Cortex of kidney (tissue), 1 donor: ENCODE data around the gene HGF.

Experiments
- DNase-seq: peaks from one replicate; lab custom pipeline; 2025; lab: John Stamatoyannopoulos, UW

The HGF gene

DNA sequence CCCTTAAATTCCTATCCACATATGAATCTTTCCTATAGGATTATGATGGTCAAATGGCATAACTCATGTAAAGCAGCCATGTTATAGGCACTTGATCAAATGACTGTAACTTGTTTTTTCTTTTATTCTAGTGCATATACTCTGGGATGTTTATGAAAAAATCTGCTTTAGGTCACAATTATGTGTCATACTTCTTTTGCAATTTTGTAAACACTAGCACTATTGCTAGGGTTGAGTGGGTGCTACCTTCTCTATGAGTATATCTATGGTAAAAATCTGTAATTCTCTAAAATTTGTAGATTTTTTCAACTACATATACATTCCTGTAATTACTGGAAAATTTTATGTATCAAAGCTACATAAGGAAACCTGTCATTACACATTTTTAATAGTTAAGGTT, 50.0 kb downstream of the HGF start:
- no peak for DNase-seq

DNA sequence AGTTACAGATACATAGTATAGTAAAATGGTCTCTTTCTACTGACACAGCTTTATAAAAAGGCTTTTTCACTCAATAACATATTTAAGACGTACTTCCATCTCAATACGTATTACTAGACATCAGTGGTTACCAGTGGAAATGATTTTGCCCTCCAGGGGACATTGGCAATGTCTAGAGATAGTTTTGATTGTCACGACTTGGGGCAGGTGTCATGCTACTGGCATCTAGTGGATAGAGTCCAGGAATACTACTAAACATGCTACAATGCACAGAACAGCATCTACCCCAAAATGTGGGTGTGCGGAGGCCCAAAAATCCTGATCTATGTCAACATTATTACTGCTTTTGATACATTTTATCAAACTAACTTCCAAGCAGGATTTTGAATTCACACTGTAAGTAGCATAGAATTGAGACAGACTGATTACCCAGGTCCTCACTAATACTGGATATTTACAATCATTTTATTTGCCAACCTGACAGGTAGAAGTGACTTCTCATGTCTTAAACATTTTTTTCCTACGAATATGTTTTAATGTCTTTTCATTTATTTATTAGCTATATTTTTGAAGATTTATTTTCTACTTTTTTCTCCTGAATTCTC, 53.8 kb downstream of the HGF start:
- DNase-seq = no peak

DNA sequence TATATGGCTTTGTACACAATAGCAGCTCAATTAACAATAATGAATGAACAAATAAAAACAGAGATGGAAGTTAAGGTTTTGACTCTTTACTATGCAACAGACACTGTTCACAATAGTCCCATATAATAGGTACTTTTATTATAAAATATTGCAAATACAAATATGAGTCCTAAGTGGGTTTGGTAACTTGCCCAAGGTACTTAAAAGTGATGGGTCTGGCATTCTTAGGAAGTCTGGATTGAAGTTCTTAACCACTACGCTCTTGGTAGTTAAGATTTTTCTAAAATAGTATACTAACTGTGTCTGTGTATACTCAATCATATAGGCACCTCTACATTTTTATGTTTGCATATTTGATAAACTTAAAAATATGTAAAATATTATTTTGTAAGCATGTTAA, 55.5 kb downstream of the HGF start:
- no peak for DNase-seq

DNA sequence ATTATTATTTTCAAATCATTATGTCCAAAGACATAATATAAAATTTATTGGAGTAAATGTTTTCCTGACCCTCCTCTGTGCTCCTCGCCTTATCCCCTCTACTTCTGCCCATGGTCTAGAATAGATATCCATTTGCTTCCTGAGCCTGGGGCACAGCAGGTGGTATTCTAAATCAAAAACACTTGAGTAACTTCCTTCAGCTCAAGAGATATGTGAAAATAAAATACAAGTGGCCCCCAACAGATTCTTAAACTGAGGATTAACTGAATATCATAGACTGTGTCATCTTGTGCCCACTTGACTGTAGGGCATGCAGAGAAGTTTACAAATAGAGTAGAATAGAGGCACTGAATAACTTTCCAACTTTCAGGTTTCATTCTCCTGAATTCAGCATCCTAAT, 59.1 kb downstream of the HGF start:
- DNase-seq = no peak

DNA sequence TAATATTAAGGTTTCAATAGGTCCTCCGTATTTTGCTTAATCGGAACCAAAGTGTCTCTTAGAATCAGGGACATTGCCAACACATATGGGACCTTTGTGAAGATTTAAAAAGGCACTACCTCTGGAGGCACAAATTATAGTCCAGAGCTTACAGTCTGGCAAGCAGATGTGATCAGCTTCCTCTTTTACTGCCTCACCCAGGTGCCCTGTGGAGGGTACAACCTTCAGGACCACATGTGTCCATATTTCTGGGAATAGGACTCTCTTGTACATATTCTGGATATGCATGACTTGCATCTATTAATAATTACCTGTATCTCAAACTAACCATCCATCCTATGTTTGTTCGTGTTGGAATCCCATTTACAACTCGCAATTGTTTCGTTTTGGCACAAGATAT, 60.0 kb downstream of the HGF start:
- no peak for DNase-seq

DNA sequence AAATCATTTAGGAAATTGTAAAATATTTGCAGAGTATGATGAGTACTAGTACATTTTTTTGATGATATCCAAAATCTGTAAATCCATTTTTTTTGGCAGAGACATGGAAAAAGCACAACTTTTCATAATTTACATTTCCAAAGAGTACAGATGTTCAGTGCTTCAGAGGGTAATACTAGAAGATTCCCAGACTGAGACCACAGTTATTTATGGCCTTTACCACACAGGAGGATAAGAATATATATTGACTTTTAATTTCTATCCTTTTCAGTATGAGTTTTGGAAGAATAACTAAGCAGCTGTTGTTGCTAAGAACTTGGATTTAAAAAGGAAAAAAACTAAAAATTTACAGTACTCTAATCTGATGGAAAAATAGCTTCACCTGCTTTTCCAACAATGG, 61.9 kb downstream of the HGF start:
- no peak for DNase-seq

DNA sequence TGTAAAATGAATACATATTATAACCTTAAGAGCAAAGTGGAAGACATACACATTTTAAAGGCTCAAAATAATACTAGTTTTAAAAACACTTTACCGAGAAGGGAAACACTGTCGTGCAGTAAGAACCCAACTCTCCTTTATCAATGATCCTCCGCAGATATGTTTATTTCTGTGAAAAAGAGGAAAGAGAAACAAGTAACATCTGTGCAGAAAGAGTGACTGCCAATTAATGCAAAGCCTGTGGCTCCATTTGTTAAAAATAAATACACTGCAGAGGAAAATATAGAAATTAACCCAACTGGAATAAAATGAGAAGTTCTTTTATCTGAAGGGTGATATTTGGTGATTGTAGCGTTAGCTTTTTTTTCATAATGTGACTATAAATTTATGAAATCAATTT, 62.7 kb downstream of the HGF start:
- no peak for DNase-seq

DNA sequence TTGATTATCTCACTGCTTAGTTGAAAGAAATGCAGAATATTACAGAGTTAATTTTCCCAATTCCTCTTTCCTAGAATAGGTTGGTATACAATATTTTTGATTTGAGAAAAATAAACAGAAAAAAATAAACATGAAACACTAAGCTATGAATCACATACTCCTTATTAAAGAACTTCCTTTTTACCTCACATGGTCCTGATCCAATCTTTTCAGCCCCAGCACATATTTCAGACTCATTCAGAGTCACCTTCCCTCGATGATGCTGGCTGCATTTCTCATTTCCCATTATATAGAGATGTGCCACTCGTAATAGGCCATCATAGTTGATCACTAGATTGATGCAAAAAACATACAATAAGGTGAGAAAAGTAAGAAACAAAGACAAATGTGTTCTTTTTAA, 64.6 kb downstream of the HGF start:
- DNase-seq = no peak

DNA sequence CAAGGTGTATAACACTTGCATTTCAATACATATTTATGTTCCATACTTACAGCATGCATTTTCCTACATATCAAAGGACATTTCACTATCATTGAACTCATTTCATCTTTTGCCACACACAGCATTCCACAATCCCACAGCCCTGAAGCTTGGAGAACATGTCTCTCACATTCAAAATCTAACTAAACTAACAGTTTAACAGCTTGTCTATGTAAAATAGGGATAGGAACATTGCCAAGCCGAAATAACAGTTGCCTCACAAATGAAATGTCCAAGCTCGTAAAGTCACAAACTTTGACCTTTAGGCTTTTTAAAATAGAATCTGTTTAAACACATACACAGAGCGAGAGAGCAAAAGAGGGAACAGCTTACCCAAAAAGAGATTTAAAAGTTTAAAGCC, 65.3 kb downstream of the HGF start:
- no peak for DNase-seq

DNA sequence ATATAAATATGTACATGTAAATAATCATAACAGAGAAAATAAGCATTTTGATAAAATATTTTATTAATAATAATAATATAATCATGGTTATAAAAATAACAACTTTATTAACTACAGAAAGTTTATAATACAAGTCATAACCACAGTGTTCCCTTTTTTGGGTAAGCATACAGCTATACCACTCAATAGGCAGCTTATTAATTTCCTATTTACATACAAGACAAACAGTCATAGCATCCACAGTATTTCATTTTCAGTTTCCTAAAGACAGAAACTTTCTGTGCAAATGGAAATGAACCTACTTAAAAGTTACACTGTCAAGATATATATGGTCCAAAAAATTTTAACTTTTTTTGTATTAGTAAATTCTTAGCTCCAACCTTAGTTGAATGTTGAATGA, 70.9 kb downstream of the HGF start:
- DNase-seq = no peak

DNA sequence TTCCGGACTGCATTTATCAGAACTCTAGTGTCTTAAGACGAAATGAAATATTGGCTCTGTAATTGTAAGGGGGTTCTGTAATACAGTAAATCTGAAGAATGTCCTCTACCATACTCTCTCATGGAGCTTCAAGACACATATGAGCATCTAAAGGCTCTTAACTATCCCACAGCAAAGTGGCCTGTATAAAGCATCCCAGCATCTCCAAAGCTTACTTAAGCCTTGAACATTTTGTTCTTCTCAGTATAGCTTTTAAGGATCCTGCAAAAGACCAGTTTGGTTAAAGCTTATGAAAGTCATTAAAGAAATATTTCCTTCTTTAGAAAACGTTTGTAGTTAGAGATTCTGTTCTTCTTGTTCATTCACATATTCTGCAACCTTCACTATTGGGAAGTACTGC, 75.1 kb downstream of the HGF start:
- no peak for DNase-seq

DNA sequence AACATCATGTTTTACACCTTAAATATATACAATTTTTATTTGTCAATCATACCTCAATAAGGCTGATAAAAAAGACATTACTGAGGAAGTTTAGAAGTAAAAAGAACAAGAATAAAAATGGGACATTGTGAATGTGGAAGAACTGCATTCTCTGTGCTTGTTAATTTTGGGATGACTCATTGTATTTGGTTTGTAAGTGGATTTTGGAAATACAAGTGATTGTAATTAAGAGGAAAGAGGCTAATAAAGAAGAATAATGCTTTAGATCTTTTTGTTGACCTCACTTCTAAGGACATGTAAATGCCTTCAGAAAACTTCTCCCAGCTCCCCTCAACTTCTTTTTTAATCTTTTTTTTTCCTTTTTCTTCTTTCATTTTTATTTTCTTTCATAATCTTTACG, 76.0 kb downstream of the HGF start:
- DNase-seq = no peak

DNA sequence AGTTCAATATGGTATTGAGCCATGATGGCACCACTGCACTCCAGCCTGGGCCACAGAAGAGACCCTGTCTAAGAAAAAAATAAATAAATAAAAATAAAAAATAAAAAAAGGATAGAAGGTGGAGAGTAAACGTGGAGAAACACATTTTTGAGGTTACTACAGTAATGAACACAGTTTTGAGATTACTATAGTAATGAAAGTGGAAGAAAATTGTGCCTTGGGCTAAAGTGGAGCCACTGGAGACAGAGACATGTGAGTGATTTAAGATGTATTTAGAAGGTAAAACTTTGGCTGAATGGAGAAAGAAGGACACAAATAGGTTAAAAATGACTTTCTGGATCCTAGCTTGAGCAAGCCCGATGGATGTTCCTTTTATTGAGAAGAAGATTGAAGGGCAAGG, 76.8 kb downstream of the HGF start:
- DNase-seq = no peak

DNA sequence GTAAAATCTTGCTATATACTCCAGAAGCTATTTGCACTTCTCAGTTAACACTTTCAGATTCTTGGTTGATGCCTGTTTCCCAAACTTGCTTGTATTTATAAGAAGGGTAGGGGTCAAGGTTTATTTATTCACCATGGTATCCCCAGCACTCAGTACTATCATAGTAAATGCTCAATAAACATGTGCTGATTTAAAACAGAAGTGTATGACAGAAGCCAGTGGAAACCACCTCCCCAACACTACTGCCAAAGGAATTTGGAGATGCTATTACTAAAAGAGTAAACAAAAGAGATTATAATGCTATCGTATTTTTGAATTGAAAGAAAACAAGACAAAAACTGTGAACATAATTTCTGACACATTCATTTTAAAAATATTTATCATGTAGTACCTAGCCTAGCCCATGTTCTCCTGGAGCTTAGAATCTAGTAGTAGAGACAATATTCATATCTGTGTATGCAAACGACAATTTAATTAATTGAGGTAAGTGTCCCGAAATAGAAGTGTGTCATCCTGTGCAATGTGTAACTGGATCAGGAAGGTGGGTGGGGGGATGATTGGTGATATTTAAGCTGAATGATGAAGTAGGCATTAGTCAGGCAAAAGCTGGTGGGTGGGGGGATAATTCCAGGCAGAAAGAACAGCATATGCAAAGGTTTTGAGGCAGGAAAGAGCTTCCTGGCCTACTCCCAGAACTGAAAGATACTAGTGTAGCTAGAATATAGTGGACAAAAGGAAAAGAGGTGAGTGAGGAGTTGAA, 77.5 kb downstream of the HGF start:
- DNase-seq = no peak

DNA sequence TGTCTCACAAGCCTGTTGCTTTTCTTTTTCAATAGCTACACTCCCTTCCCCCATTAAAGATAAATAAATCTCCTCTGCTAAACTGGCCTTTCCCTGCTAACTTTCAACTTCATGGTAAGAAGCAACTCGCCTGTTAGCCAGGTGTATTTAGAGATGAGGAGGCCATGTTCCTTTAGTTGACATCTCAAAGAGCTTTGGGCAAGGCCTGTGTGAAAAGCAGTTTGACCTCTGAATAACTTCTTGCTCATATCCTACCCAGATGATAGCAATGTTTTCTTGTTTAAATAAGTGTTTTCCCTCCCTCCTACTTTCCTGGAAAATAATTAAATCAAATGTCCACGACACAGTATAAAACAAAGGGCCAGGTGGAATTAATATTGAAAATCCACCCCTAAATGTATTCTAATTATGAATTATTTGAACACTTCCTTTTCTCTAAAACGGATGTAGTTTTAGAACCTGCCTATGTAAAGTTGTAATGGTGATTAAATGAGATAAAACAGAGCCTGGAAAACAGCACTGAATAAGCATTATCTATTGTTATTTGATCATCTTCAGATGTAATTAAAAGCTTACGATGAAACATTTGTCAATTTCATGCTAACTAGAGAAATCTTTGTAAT, 78.5 kb downstream of the HGF start:
- no peak for DNase-seq

DNA sequence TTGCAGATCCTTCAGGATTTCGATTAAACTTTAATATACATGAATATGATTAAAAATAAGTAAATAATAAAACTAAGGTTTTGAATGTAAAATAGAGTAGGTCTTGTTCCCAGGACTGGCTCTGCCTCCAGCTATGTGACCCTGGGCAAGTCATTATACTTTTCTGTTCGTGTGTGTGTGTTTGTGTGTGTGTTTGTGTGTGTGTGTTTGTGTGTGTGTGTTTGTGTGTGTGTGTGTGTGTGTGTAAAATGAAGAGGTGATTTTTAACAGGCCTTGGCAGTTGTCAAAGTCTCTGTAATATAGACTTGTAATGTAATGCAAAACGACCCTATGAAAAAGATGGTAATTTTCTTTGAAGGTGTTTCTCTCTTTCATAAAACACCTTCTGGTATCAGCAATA, 79.2 kb downstream of the HGF start:
- no peak for DNase-seq

DNA sequence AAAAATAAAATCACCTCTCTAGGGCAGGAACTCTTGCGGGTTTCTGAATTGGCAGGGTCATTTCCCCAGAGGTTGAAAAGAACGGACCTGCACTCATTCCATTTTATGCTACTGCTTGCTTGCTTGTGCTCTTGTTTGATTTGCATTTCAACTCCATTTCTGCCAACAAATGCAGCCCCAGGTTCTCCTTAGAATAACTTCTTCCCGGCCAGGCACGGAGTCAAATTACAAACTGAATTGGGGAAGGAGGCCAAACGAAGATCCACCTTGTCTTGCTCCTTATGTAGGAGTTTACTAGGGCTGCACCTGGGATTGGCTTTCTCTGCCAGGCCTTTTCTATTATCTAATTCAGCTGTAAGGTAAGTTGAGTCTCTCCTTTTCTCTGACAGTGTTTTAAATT, 79.6 kb downstream of the HGF start:
- no peak for DNase-seq

DNA sequence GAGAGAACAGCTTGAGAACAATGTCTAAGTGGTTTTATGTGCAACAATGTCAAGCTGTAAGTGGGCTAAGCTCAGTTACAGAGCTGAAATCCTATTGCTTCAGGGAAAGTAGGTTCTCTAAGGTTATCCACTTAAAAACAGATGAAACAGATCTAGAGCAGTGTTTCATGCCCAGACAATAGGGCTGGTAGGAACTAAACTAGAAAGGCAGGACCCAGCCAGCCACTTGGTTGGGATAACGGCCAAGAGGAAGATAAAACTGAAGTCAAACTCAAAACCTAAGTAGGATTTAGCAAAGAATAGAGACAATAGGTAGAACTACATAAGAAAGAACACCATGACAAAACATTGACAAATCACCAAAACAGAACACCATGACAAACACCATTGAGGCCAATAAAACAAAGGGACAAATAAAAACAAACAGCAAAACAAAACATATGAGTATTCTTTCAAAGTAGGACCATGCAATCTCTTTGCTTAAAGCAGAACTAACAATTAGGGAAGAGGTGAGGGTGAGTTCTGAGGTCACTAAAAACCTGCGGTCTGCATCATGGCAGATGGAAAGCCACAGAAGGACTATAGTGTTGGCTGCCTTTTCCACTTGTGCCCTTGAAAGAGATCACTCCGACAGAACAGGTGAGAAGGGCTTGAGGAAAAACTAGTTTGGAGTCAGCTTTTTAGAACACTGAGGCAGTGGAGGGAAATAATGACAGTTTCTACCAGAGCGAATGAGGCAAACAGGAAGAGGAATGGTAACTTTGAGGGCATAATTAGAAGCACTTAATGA, 81.0 kb downstream of the HGF start:
- DNase-seq = no peak

DNA sequence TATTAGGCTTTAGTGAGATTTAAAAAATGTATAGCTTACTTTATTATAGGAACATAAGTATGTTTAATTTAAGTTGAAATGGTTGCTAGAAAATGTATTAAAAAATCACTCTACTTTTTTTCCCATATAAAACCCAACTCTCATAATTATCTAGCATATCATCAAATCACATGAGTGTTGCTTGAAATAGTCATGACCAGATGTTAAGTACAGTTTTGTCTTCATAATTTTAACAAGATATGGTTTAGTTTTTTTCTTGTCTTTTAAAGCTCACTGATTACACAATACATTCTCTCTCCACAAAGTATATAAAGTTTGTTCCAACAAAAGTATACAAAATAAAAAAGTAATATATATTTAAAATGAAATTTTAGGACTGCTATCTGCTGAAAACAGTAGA, 82.8 kb downstream of the HGF start:
- DNase-seq = no peak

DNA sequence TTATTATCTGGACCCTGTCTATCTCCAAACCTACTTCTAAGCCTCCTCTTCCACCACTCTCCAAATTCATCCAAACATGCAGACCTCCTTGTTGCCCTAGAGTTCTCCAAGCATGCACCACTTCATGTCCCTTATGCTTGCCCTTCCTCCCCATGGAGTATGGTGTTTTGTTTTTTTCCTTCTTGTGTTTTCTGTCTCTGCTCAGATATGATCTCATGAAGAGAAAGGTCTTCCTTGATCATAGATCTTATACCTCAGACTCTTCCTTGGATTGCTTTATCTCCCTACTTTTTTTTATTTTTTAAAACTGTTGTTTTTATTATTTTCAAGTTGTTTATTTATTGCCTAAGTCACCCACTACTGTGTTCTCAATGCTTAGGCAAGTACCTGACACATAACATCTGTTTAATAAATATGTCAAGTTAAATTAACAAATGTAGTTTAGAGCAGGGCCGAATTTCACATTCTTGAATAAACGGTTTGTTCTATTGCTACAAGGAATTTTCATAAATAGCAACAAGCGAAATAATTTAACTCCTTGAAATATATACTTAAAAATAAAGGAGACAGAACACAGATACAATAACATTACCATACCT, 84.5 kb downstream of the HGF start:
- no peak for DNase-seq

DNA sequence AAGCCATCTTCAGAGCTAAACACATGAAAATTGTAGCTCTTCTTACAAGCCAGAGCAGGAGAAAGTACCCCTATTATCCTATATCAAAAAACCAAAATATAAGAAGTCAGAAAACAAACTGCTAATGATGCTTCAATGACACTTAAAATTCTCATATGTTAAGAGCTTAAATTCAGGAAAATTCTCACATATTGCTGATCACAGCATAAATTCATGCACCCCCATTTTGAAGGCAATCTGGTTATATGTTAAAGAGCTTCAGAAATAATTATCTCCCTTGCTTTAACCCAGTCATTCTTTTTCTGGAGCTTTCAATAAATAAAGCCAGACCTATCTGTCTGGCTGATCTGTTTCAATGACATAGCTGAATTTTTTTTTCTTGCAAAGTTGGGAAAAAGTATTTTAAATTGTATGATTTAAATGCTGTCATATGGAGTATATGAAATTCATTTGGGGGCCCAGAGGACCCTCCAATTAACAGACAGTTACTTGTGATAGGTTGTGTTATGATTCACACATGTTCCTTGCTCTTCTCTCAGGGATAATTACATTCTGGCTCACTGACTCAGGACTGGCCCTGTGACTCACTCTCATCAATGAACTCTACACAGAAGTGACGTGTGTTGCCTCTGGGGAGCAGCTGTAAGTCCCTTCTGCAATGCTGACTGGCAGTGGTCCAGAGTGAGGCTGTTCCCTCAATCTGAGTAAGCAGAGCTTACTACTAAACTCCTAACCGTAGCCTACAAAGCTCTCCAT, 85.2 kb downstream of the HGF start:
- no peak for DNase-seq

DNA sequence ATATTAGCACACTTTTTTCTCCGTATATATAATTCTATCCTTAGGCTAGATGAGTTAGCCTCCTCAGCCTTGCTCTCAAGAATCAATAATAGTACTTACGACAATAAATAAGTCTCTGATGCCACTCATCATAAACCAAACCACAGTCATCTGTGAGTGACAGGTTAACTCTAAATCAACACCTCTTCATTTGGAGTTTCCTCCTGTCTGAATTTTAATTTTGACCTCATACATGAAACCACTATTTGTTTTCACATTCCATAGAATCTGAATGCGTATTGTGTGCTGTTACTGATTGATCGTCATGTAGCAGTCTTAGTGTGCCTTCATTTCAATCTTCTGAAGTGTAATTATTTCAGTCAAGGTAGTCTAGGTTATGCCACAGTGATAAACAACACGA, 85.8 kb downstream of the HGF start:
- no peak for DNase-seq
